ENCODE results near the gene CDH13. TPM values are rescaled to one million over a fixed set of nuclear protein-coding genes. Genes with fewer than 3 reads are reported as not detected.

The CDH13 gene
- total RNA-seq, 4 donors from 2014 or later = 6.4 to 19.7 (median 11.7) TPM

- TF ChIP-seq, protein P1, sequence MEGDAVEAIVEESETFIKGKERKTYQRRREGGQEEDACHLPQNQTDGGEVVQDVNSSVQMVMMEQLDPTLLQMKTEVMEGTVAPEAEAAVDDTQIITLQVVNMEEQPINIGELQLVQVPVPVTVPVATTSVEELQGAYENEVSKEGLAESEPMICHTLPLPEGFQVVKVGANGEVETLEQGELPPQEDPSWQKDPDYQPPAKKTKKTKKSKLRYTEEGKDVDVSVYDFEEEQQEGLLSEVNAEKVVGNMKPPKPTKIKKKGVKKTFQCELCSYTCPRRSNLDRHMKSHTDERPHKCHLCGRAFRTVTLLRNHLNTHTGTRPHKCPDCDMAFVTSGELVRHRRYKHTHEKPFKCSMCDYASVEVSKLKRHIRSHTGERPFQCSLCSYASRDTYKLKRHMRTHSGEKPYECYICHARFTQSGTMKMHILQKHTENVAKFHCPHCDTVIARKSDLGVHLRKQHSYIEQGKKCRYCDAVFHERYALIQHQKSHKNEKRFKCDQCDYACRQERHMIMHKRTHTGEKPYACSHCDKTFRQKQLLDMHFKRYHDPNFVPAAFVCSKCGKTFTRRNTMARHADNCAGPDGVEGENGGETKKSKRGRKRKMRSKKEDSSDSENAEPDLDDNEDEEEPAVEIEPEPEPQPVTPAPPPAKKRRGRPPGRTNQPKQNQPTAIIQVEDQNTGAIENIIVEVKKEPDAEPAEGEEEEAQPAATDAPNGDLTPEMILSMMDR (IDR thresholded peaks at IDR 0.05; ENCODE audit: low read depth) = no peak
These were observed 570.7 kb downstream of the CDH13 start for GRCh38 chr16:83197450-83197849.

- TF ChIP-seq, protein P1 (IDR thresholded peaks at IDR 0.05; ENCODE audit: low read depth) = no peak
These were observed 572.2 kb downstream of the CDH13 start for GRCh38 chr16:83198977-83199376.

DNA sequence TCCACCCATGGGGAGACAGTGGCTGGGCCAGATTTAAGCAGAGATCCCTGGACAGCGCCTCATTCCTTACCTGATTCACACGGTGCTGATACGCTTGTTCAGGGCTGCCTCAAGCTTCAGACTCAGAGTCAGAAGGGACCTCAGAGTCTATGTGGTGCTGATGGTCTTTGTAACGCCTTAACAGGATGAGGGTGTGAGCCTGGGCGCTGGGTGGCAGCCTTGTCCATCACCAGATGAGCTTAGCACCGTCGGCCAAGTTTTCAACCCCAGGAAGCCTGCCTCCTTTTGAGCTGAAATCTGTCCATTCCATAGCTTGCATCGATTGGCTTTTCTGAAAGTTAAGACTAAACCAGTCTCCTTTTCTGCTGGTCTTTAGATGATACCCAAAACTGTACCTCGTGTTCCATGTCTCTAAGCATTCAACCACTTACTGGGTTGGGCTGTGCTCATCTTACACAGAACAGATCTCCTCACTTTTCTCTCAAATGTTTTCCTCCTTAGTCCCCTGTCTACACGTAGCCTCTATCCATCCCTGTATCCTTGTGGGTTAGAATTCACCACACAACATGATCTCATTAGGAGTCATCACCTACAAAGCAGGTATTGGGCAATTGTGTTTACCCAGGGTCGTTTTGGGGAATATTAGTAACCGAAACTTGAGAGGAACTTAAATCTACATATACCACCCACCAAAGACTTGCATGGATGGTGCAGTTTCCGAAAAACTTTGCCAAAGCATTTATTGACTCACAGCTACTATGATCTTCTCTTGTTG is 573.4 kb downstream of the CDH13 start:
- TF ChIP-seq, protein P1 (IDR thresholded peaks at IDR 0.05; ENCODE audit: low read depth) = no peak

GRCh38 chr16:83201748-83202147 is 575.0 kb downstream of the CDH13 start:
- TF ChIP-seq, protein P1 (IDR thresholded peaks at IDR 0.05; ENCODE audit: low read depth) = no peak

- TF ChIP-seq, protein P1 (IDR thresholded peaks at IDR 0.05; ENCODE audit: low read depth) = no peak
These were observed 579.1 kb downstream of the CDH13 start for GRCh38 chr16:83205896-83206295.

- TF ChIP-seq, protein P1 (IDR thresholded peaks at IDR 0.05; ENCODE audit: low read depth) = no peak
These were observed 579.7 kb downstream of the CDH13 start for GRCh38 chr16:83206426-83206825.

GRCh38 chr16:83211711-83212110 is 584.9 kb downstream of the CDH13 start:
- TF ChIP-seq, protein P1 (IDR thresholded peaks at IDR 0.05; ENCODE audit: low read depth) = no peak
